ENCODE measurements around the gene TMEM51.

TMEM51 gene

DNA sequence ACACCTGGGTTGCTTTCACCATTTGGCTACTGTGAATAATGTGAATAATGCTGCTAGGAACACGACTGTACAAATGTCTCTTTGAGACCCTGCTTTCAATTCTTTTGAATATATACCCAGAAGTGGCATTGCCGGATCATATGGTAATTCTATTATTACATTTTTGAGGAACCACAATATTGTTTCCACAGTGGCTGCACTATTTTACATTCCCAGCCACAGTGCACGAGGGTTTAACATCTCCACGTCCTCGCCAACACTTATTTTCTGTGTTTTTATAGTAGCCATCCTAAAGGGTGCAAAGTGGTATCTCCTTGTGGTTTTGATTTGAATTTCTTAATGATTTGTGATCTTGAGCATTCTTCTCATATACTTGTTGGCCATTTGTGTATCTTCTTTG is 109.2 kb downstream of the TMEM51 start:
- TF ChIP-seq SIN3A (IDR thresholded peaks at IDR 0.05; ENCODE audit: borderline replicate concordance, insufficient read depth, low read length) (no peak), TAF1 (IDR thresholded peaks at IDR 0.05; ENCODE audit: borderline replicate concordance, insufficient read depth, low read length) (no peak), POLR2AphosphoS5 (IDR thresholded peaks at IDR 0.05; ENCODE audit: low read depth, low read length) (no peak), FOXP2 (optimal IDR thresholded peaks at IDR 0.05; ENCODE audit: borderline replicate concordance, extremely low read depth, extremely low read length, insufficient read depth) (no peak)
- TF ChIP-seq, protein P1, sequence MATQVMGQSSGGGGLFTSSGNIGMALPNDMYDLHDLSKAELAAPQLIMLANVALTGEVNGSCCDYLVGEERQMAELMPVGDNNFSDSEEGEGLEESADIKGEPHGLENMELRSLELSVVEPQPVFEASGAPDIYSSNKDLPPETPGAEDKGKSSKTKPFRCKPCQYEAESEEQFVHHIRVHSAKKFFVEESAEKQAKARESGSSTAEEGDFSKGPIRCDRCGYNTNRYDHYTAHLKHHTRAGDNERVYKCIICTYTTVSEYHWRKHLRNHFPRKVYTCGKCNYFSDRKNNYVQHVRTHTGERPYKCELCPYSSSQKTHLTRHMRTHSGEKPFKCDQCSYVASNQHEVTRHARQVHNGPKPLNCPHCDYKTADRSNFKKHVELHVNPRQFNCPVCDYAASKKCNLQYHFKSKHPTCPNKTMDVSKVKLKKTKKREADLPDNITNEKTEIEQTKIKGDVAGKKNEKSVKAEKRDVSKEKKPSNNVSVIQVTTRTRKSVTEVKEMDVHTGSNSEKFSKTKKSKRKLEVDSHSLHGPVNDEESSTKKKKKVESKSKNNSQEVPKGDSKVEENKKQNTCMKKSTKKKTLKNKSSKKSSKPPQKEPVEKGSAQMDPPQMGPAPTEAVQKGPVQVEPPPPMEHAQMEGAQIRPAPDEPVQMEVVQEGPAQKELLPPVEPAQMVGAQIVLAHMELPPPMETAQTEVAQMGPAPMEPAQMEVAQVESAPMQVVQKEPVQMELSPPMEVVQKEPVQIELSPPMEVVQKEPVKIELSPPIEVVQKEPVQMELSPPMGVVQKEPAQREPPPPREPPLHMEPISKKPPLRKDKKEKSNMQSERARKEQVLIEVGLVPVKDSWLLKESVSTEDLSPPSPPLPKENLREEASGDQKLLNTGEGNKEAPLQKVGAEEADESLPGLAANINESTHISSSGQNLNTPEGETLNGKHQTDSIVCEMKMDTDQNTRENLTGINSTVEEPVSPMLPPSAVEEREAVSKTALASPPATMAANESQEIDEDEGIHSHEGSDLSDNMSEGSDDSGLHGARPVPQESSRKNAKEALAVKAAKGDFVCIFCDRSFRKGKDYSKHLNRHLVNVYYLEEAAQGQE (IDR thresholded peaks at IDR 0.05; ENCODE audit: insufficient read depth in 1 of 2, low read depth in 2 of 2, low read length in 2 of 2) = no peak

DNA sequence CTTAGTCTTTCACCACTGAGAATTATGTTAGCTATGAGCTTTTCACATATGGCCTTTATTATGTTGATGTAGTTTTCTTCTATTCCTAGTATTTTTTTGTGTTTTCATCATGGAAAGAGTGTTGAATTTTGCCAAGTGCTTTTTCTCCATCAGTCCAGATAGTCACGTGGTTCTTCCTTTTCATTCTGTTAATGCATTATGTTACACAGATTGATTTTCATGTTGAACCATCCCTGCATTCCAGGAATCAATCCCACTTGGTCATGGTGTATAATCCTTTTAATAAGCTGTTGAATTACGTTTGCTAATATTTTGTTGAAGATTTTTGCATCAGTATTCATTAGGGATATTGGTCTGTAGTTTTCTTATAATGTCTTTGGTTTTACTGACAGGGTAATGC is 111.2 kb downstream of the TMEM51 start:
- TF ChIP-seq SIN3A (IDR thresholded peaks at IDR 0.05; ENCODE audit: borderline replicate concordance, insufficient read depth, low read length) = no peak
- no peak for TF ChIP-seq TAF1 (IDR thresholded peaks at IDR 0.05; ENCODE audit: borderline replicate concordance, insufficient read depth, low read length)
- no peak for TF ChIP-seq POLR2AphosphoS5 (IDR thresholded peaks at IDR 0.05; ENCODE audit: low read depth, low read length)
- TF ChIP-seq, protein P1 (IDR thresholded peaks at IDR 0.05; ENCODE audit: insufficient read depth in 1 of 2, low read depth in 2 of 2, low read length in 2 of 2) = no peak
- TF ChIP-seq FOXP2 (optimal IDR thresholded peaks at IDR 0.05; ENCODE audit: borderline replicate concordance, extremely low read depth, extremely low read length, insufficient read depth) = no peak
